ENCODE measurements around the gene CPN1. TPM values are rescaled to one million over a fixed set of nuclear protein-coding genes. Genes with fewer than 3 reads are reported as not detected.

Gene CPN1
- total RNA-seq, 1 donor from 2014 or later = not detected

DNA sequence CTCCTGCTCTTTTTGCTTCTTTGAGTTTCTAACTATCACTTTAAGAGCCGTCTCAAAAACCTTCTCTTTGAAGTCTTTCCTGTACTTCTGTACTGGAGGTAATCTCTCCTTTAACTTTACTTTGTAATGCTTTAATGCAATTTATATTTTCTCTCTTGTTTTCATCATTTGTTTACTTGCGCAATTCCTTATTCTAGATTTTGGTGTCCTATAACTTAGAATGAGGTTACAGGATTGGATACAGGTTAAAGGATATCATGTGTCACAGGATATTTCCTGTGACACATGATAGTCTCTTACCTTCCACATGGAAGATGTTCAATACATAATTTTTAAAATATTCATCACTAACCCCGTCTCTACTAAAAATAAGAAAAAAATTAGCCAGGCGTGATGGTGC lies 42.4 kb upstream of the CPN1 start:
- H3K4me1 Mint-ChIP-seq (ENCODE audit: low read depth, unreplicated experiment) = no peaks in the 10 kb centered on the region
- DNase-seq = no peak
- H3K9me3 Mint-ChIP-seq (ENCODE audit: unreplicated experiment) = no peaks in the 10 kb centered on the region
- peaks cover 5% of the 10 kb centered on the region for H3K36me3 Mint-ChIP-seq (ENCODE audit: unreplicated experiment)
- no peaks in the 10 kb centered on the region for H3K27me3 Mint-ChIP-seq (ENCODE audit: unreplicated experiment)
- TF ChIP-seq, protein P1, sequence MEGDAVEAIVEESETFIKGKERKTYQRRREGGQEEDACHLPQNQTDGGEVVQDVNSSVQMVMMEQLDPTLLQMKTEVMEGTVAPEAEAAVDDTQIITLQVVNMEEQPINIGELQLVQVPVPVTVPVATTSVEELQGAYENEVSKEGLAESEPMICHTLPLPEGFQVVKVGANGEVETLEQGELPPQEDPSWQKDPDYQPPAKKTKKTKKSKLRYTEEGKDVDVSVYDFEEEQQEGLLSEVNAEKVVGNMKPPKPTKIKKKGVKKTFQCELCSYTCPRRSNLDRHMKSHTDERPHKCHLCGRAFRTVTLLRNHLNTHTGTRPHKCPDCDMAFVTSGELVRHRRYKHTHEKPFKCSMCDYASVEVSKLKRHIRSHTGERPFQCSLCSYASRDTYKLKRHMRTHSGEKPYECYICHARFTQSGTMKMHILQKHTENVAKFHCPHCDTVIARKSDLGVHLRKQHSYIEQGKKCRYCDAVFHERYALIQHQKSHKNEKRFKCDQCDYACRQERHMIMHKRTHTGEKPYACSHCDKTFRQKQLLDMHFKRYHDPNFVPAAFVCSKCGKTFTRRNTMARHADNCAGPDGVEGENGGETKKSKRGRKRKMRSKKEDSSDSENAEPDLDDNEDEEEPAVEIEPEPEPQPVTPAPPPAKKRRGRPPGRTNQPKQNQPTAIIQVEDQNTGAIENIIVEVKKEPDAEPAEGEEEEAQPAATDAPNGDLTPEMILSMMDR (IDR thresholded peaks at IDR 0.05; ENCODE audit: partially characterized antibody, unreplicated experiment) = no peak
- no peak overlapping the region for H3K27ac Mint-ChIP-seq (ENCODE audit: unreplicated experiment)
- no peak overlapping the region for H3K4me3 Mint-ChIP-seq (ENCODE audit: unreplicated experiment)

GRCh38 chr10:100122780-100123179 lies 41.1 kb upstream of the CPN1 start:
- no peak for DNase-seq
- H3K36me3 Mint-ChIP-seq (ENCODE audit: unreplicated experiment) = peaks cover 5% of the 10 kb centered on the region
- H3K9me3 Mint-ChIP-seq (ENCODE audit: unreplicated experiment) = no peaks in the 10 kb centered on the region
- TF ChIP-seq, protein P1 (IDR thresholded peaks at IDR 0.05; ENCODE audit: partially characterized antibody, unreplicated experiment) = no peak
- H3K27ac Mint-ChIP-seq (ENCODE audit: unreplicated experiment) = no peak overlapping the region
- no peak overlapping the region for H3K4me3 Mint-ChIP-seq (ENCODE audit: unreplicated experiment)
- no peaks in the 10 kb centered on the region for H3K27me3 Mint-ChIP-seq (ENCODE audit: unreplicated experiment)
- H3K4me1 Mint-ChIP-seq (ENCODE audit: low read depth, unreplicated experiment) = no peaks in the 10 kb centered on the region

DNA sequence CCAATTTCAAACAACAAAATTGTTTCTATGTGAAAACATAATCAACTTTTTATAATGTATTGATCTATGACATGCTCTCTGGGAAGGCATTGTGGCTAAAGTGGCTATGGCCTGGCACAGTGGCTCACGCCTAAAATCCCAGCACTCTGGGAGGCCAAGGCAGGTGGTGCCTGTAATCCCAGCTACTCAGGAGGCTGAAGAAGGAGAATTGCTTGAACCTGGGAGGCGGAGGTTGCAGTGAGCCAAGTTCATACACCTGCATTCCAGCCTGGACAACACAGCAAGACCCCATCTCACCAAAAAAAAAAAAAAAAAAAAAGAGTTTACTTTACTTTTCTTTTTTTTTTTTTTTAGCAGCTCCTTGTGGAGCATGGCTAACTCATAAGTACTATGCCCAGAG lies 38.9 kb upstream of the CPN1 start:
- Mint-ChIP-seq H3K9me3 (ENCODE audit: unreplicated experiment) (no peaks in the 10 kb centered on the region), H3K4me3 (ENCODE audit: unreplicated experiment) (no peak overlapping the region), H3K36me3 (ENCODE audit: unreplicated experiment) (peaks cover 5% of the 10 kb centered on the region), H3K27ac (ENCODE audit: unreplicated experiment) (no peak overlapping the region), H3K4me1 (ENCODE audit: low read depth, unreplicated experiment) (no peaks in the 10 kb centered on the region), H3K27me3 (ENCODE audit: unreplicated experiment) (no peaks in the 10 kb centered on the region)
- TF ChIP-seq, protein P1 (IDR thresholded peaks at IDR 0.05; ENCODE audit: partially characterized antibody, unreplicated experiment) = no peak
- DNase-seq = no peak

GRCh38 chr10:100119726-100120125 lies 38.1 kb upstream of the CPN1 start:
- no peak for DNase-seq
- Mint-ChIP-seq H3K4me1 (ENCODE audit: low read depth, unreplicated experiment) (peaks cover 2% of the 10 kb centered on the region), H3K27ac (ENCODE audit: unreplicated experiment) (no peak overlapping the region), H3K36me3 (ENCODE audit: unreplicated experiment) (peaks cover 5% of the 10 kb centered on the region), H3K27me3 (ENCODE audit: unreplicated experiment) (no peaks in the 10 kb centered on the region), H3K4me3 (ENCODE audit: unreplicated experiment) (no peak overlapping the region), H3K9me3 (ENCODE audit: unreplicated experiment) (no peaks in the 10 kb centered on the region)
- TF ChIP-seq, protein P1 (IDR thresholded peaks at IDR 0.05; ENCODE audit: partially characterized antibody, unreplicated experiment) = no peak

DNA sequence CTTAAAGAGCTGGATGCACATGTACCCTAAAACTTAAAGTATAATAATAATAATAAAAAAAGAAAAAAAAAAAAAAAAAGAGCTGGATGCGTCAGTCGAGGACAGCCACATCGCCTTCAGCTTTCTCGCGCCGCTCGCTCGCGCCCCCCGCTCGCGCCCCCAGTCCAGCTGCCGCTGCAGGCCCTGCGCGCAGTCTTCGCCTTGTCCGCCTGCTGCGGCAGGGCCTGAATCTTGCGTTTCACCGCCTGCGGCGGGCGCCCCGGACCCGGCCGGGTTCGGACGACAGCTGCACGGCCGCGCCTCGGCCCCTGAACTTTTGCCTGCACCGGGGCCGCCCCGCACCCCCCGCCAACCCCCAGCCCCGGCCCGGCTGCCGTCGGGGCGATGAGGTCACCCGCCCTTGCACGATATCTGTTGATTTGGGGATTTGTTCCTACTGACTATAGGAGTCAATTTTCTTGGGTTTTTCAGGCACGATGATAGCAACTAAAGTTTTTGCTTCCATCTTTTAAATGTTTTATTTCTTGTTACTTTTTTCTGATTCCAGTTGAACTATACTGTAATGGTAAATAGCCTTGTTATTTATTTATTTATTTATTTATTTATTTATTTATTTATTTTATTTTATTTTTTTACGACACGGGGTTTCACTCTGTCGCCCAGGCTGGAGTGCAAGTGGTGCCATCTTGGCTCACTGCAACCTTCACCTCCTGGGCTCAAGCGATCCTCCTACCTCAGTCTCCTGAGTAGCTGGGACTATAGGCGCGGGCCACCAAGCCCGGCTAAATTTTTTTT lies 33.5 kb upstream of the CPN1 start:
- TF ChIP-seq, protein P1 (IDR thresholded peaks at IDR 0.05; ENCODE audit: partially characterized antibody, unreplicated experiment) = no peak
- no peak overlapping the region for H3K27ac Mint-ChIP-seq (ENCODE audit: unreplicated experiment)
- peak overlapping the region; percentile 76 for H3K4me3 Mint-ChIP-seq (ENCODE audit: unreplicated experiment)
- DNase-seq = peak; percentile 39
- H3K36me3 Mint-ChIP-seq (ENCODE audit: unreplicated experiment) = no peaks in the 10 kb centered on the region
- H3K9me3 Mint-ChIP-seq (ENCODE audit: unreplicated experiment) = no peaks in the 10 kb centered on the region
- peaks cover 2% of the 10 kb centered on the region for H3K4me1 Mint-ChIP-seq (ENCODE audit: low read depth, unreplicated experiment)
- H3K27me3 Mint-ChIP-seq (ENCODE audit: unreplicated experiment) = no peaks in the 10 kb centered on the region
